HUES6 (cell line): Measurements from ENCODE around the gene PAPLN.

Experiments
- H3K27ac ChIP-seq: 2 replicates; pipeline ENCODE4 v1.7.0; 2013; ENCODE audit warnings: low read depth, mild to moderate bottlenecking, low read length, inconsistent platforms
- H3K27me3 ChIP-seq: 2 replicates; pipeline ENCODE4 v1.6.1; 2013; ENCODE audit warnings: low read length; ENCODE audit not compliant: control insufficient read depth, insufficient read depth
- H3K36me3 ChIP-seq: 2 replicates; pipeline ENCODE4 v1.6.1; 2013; ENCODE audit warnings: low read length; ENCODE audit not compliant: control insufficient read depth, insufficient read depth
- H3K4me1 ChIP-seq: 2 replicates; pipeline ENCODE4 v1.6.1; 2013; ENCODE audit warnings: low read length; ENCODE audit not compliant: control insufficient read depth, insufficient read depth
- H3K4me3 ChIP-seq: 2 replicates; pipeline ENCODE4 v1.5.1; 2013; ENCODE audit warnings: low read depth, low read length
- H3K9ac ChIP-seq: one replicate; pipeline ENCODE4 v1.6.1; 2013; ENCODE audit warnings: mild to moderate bottlenecking, low read length
- H3K9me3 ChIP-seq: 2 replicates; pipeline ENCODE4 v1.6.1; 2013; ENCODE audit warnings: low read depth, low read length; ENCODE audit not compliant: control insufficient read depth, insufficient read depth

PAPLN gene

DNA sequence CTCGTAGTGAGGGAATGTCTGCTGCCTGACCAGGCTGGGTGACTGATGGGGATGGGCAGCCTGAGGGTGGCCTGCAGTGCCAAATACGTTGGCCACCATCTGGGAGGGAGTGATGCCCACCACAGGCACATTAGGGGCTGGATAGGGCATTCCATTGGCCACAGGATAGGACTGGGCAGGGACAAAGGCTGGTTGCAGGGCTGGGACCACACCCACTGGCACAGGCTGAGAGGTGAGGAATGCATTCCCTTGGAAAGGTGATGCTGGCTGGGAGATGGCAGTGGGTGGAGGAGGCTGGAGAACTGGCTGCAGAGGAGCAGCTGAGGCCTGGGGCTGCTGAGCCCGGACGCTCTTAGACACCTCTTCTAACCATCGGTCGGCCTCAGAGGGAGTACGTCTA is 39.5 kb downstream of the PAPLN start:
- H3K9ac ChIP-seq, result no peak overlapping the region
- no peaks in the 10 kb centered on the region for H3K9me3 ChIP-seq
- H3K27ac ChIP-seq, result no peak overlapping the region
- H3K4me3 ChIP-seq, result no peak overlapping the region
- peaks cover 3% of the 10 kb centered on the region; the same call in 1 of the 2 replicates for H3K4me1 ChIP-seq
- peaks cover 56% of the 10 kb centered on the region for H3K36me3 ChIP-seq
- H3K27me3 ChIP-seq, result no peaks in the 10 kb centered on the region

DNA sequence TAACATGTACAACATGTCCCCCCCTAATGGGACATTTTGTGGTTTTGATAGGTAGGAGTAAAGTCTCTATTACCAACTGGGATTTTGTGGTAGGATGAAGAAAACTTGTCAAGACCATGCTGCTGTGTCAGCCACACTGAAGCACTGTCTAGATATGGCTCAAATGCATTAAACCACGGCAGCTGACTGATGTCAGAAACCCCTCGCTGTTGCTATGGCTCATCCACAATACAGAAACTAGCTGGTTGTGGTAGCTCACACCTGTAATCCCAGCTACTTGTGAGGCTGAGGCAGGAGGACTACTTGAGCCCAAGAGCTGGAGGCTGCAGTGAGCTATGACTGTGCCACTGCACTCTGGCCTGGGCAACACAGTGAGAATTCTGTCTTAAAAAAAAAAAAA is 40.1 kb downstream of the PAPLN start:
- Histone ChIP-seq H3K36me3 (peaks cover 60% of the 10 kb centered on the region), H3K4me1 (peaks cover 3% of the 10 kb centered on the region; the same call in 1 of the 2 replicates), H3K4me3 (no peak overlapping the region), H3K9ac (no peak overlapping the region), H3K27ac (no peak overlapping the region), H3K9me3 (no peaks in the 10 kb centered on the region), H3K27me3 (no peaks in the 10 kb centered on the region)

DNA sequence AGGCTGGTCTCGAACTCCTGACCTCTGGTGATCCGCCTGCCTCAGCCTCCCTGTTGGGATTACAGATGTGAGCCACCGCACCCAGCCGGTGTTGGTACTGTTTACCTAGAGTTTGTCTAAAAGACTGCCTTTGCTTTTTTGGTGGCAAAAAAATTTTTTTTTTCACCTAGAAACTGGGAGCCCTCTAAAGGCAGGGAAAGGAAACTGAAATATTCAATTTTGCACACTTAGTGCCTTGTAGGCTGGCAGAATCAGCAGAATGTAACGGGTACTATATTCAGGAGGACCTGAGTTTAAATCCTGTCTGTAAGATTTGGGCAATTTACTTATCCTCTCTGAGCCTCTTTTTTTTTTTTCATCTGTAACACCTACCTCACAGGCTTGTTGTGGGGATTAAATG is 43.6 kb downstream of the PAPLN start:
- Histone ChIP-seq H3K4me3 (no peak overlapping the region), H3K27me3 (no peaks in the 10 kb centered on the region), H3K9ac (no peak overlapping the region), H3K9me3 (no peaks in the 10 kb centered on the region), H3K27ac (no peak overlapping the region), H3K36me3 (peaks cover 56% of the 10 kb centered on the region), H3K4me1 (peaks cover 18% of the 10 kb centered on the region)

DNA sequence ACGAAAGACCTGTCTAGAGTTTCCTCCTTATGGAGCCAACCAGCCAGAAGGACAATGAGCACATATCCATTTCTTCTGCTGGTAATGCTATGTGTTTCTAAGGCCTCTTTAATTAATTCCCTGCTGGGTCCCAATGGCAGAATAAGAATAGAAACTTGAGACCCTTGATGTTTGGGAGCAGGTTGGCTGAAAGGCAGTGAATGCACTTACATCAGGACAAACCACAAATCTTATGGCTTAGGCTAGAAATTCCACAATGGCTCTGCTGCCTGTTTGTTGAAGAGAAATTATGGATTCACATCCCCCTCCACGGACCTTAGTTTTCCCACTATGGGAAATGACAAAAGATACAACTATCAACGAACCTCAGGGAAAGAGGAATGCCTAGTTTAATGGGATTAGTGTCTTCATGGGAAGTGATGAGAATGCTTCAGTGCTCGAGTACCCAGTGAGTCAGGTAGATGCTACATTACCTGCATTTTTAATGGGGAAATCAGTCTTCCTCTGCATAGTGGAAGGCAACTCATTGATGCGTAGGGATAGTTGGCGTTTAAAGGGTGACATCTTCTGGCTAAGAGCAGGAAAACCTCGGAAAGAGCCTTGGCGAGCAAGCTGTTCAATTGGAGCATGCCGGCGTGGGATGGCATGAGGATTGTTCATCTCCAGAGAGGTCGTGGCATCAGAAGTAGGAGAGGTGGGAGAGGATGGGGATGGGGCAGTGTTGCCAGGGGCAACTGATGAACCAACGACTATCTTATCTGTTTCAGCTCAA is 46.5 kb downstream of the PAPLN start:
- no peaks in the 10 kb centered on the region for H3K27me3 ChIP-seq
- peaks cover 39% of the 10 kb centered on the region for H3K36me3 ChIP-seq
- H3K9ac ChIP-seq, result no peak overlapping the region
- no peaks in the 10 kb centered on the region for H3K9me3 ChIP-seq
- peak overlapping the region; percentile 0; the same call in 1 of the 2 replicates for H3K4me3 ChIP-seq
- H3K4me1 ChIP-seq, result peaks cover 35% of the 10 kb centered on the region
- no peak overlapping the region for H3K27ac ChIP-seq

DNA sequence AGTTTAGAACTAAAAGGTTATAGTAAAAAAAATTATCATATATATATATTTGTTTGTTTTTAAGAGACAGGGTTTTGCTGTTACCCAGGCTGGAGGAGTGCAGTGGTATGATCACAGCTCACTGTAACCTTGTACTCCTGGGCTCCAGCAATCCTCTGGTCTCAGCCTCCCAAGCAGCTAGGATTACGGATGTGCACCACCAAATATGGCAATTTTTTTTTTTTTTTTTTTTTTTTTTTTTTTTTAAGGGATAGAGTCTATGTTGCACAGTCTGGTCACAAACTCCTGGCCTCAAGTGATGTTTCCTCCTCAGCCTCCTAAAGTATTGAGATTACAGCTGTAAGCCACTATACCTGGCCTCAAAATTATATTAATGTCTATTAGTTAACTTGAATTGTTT is 48.7 kb downstream of the PAPLN start:
- Histone ChIP-seq H3K9ac (no peak overlapping the region), H3K36me3 (peaks cover 29% of the 10 kb centered on the region), H3K9me3 (no peaks in the 10 kb centered on the region), H3K4me1 (peaks cover 48% of the 10 kb centered on the region), H3K27ac (no peak overlapping the region), H3K4me3 (no peak overlapping the region), H3K27me3 (no peaks in the 10 kb centered on the region)

DNA sequence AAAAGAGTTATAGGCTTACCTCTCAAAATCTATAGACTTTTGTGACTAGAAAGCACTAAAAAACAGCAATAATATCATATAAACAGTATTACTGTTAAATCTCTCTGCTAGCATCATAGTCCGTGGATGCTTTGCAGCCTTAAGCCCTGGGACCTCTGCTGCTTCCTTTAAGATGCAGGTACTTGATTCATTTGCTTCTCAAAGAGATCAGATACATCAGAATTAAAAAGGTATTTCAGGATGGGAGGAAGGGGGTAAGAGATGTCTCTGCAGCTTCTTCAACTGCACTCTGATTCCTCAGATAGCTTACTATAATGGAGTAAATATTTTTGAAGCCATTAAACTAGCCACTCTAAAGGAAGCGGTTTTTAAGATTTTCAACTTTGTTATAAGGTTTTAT is 49.3 kb downstream of the PAPLN start:
- Histone ChIP-seq H3K27me3 (no peaks in the 10 kb centered on the region), H3K27ac (0 out of 2 replicates have a peak overlapping the region, but pooled peaks have one; percentile 8), H3K36me3 (peaks cover 23% of the 10 kb centered on the region), H3K9ac (no peak overlapping the region), H3K9me3 (no peaks in the 10 kb centered on the region), H3K4me1 (peaks cover 48% of the 10 kb centered on the region), H3K4me3 (0 out of 2 replicates have a peak overlapping the region, but pooled peaks have one; percentile 21)

DNA sequence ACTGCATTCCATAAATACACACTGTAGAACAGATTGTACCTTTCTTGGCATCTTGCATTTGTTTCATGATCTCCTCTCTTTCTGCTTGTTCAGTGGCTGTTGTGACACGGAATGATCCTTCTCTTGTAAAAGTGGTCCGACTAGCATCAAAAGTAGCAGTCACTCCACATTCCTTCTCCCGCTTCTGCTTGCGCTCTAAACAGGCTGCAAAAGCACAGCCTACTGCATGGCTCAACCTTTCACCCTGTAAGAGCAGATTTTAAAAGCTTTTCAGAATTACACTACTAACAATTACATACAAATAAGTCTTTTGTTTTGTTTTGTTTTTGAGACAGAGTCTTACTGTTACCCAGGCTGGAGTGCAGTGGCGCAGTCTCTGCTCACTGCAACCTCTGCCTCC is 49.8 kb downstream of the PAPLN start:
- Histone ChIP-seq H3K27ac (0 out of 2 replicates have a peak overlapping the region, but pooled peaks have one; percentile 8), H3K4me1 (peaks cover 48% of the 10 kb centered on the region), H3K9ac (no peak overlapping the region), H3K9me3 (no peaks in the 10 kb centered on the region), H3K4me3 (peak overlapping the region; percentile 21; the same call in 1 of the 2 replicates), H3K36me3 (peaks cover 21% of the 10 kb centered on the region), H3K27me3 (no peaks in the 10 kb centered on the region)

DNA sequence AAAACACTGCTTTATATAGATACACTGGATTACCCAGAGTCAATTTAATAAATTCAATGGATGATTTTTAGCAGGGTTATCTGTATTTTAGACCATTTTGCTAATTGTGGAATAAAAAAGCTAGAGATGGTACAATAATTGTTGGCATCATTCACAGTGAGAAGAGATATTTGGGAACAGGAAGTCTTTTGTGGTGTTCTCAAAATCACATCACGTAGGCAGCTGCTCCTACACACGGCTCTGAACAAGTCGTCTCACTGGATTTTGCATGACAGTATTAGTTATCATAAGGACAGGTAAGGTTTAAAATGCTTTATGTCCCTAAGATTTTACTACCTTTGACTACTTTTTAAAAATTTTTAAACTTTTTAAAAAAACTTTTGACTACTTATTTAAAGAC is 52.0 kb downstream of the PAPLN start:
- H3K4me3 ChIP-seq, result no peak overlapping the region
- no peak overlapping the region for H3K9ac ChIP-seq
- no peaks in the 10 kb centered on the region for H3K27me3 ChIP-seq
- peaks cover 16% of the 10 kb centered on the region for H3K36me3 ChIP-seq
- peaks cover 35% of the 10 kb centered on the region for H3K4me1 ChIP-seq
- H3K9me3 ChIP-seq, result no peaks in the 10 kb centered on the region
- no peak overlapping the region for H3K27ac ChIP-seq

DNA sequence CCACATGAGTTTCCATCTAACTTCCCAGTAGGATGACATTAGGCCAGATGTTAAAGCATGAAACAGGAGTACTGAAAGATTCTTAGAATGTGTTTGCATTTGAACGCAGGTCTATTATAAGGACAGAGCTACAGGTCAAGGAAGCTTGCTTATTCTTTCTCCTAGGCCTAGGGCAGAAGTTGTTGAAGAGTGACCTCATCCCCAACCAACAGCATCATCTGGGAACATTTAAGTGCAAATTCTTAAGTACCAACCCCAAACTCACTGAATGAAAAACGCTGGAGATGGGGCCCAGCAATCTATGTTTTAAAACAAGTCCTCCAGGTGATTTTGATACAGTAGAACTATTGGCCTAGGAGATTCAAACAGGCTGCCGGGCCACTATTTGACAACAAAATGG is 52.4 kb downstream of the PAPLN start:
- Histone ChIP-seq H3K27ac (peak overlapping the region; percentile 41; the same call in 1 of the 2 replicates), H3K9ac (no peak overlapping the region), H3K9me3 (no peaks in the 10 kb centered on the region), H3K36me3 (peaks cover 16% of the 10 kb centered on the region), H3K4me1 (peaks cover 32% of the 10 kb centered on the region), H3K27me3 (no peaks in the 10 kb centered on the region), H3K4me3 (no peak overlapping the region)

DNA sequence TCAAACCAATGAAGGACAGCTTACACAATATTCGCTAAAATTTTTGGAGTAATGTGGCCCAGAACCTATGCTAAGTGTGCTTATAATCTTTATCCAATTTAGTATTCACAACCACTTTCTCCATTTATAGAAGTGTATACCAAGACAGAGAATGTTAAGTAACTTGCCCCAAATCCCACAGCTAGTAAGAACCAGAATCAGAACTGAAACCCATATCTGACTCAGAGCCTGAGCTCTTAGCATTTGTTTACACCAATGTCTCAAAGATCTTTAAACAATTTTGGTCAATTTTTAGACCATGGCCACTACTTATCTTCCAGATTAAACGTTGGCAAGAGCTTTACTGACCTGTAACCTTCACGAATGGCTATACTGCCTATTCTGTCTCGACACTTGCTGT is 53.0 kb downstream of the PAPLN start:
- no peaks in the 10 kb centered on the region for H3K27me3 ChIP-seq
- no peaks in the 10 kb centered on the region for H3K9me3 ChIP-seq
- H3K9ac ChIP-seq, result no peak overlapping the region
- peak overlapping the region; percentile 41; the same call in 1 of the 2 replicates for H3K27ac ChIP-seq
- H3K36me3 ChIP-seq, result peaks cover 16% of the 10 kb centered on the region
- H3K4me1 ChIP-seq, result peaks cover 32% of the 10 kb centered on the region
- no peak overlapping the region for H3K4me3 ChIP-seq
